Fibroblast of gingiva (primary cell): Measurements from ENCODE around the gene LYPD8.

Experiments
- DNase-seq: peaks from one replicate; pipeline ENCODE4 v3.0.0-alpha.2; 2011; ENCODE audit warnings: low read depth

Gene LYPD8

GRCh38 chr1:248757784-248758195, 2.2 kb upstream of the LYPD8 start:
- no peak for DNase-seq

- no peak for DNase-seq
These were observed 1.1 kb upstream of the LYPD8 start for GRCh38 chr1:248756636-248757035.

- DNase-seq = no peak
These were observed 592 bp upstream of the LYPD8 start for GRCh38 chr1:248756151-248756550.

GRCh38 chr1:248753708-248754280, 1.8 kb downstream of the LYPD8 start:
- no peak for DNase-seq

GRCh38 chr1:248753029-248753594, 2.4 kb downstream of the LYPD8 start:
- DNase-seq = no peak

GRCh38 chr1:248752161-248753028, 3.2 kb downstream of the LYPD8 start:
- no peak for DNase-seq

- no peak for DNase-seq
These were observed 3.9 kb downstream of the LYPD8 start for GRCh38 chr1:248751635-248752034.

GRCh38 chr1:248751142-248751541, 4.4 kb downstream of the LYPD8 start:
- no peak for DNase-seq

- DNase-seq = no peak
These were observed 5.1 kb downstream of the LYPD8 start for GRCh38 chr1:248750496-248750895.

- no peak for DNase-seq
These were observed 7.3 kb downstream of the LYPD8 start for GRCh38 chr1:248748211-248748610.

GRCh38 chr1:248740876-248741275, 14.7 kb downstream of the LYPD8 start:
- no peak for DNase-seq

- DNase-seq = no peak
These were observed 15.9 kb downstream of the LYPD8 start for GRCh38 chr1:248739572-248740205.

GRCh38 chr1:248737457-248737856, 18.1 kb downstream of the LYPD8 start:
- no peak for DNase-seq

- DNase-seq = no peak
These were observed 18.6 kb downstream of the LYPD8 start for GRCh38 chr1:248736977-248737376.

GRCh38 chr1:248733566-248733965, 22.0 kb downstream of the LYPD8 start:
- no peak for DNase-seq

- DNase-seq = no peak
These were observed 24.8 kb downstream of the LYPD8 start for GRCh38 chr1:248730507-248731335.

GRCh38 chr1:248714248-248714647, 41.3 kb downstream of the LYPD8 start:
- no peak for DNase-seq

GRCh38 chr1:248710305-248710900, 45.2 kb downstream of the LYPD8 start:
- no peak for DNase-seq

- DNase-seq = no peak
These were observed 51.0 kb downstream of the LYPD8 start for GRCh38 chr1:248704606-248705005.

GRCh38 chr1:248703674-248704073, 51.9 kb downstream of the LYPD8 start:
- DNase-seq = no peak

- no peak for DNase-seq
These were observed 52.8 kb downstream of the LYPD8 start, which contains the start of gene OR14I1 for GRCh38 chr1:248702714-248703113. Gene OR14I1 (minus strand): TSS chr1:248702766.
